ENCODE measurements around the gene MOXD1.
"Not testable (repeated sequence)": the region's sequence is repeated elsewhere in the genome, so short reads cannot be mapped to it uniquely, and the experiment has no call there.

Gene MOXD1

GRCh38 chr6:132351986-132352385, 49.3 kb downstream of the MOXD1 start:
- not testable (repeated sequence) for DNase-seq

DNA sequence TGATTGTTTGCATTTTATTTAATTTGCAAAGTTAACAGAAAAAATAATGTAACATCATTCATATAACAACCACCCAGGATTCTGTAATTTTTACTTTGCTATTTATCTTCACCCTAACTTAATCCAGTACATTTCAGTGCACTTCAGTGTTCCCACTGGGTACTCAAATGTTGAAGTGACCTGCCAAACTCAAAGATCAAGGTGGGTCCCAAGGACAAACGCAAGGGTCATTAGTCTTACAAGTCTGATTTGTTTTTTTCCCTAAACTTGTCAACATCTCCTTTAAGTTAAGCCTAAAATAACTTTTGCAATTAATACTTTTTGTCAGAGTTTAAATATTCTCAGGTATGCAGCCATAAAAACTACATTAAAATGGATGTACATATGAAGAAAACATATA, 53.0 kb downstream of the MOXD1 start:
- DNase-seq = no peak

DNA sequence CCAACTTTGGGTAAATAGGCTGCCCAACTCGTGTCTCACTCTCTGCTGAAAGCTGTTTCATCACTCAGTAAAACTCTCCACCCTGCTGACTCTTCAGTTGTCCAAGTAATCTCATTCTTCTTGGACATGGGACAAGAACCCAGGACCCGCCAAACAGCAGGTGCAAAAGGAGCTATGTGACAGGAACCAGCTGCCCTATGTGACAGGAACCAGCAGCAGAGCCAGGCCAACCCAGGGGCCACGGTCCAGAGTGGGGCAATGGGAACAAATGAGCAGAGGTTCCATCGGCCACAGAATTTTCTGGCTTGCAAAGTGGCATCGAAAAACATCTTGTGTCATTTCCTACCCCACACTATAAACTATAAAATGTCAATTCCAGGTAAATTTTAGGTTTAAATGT, 56.5 kb downstream of the MOXD1 start:
- DNase-seq = no peak

DNA sequence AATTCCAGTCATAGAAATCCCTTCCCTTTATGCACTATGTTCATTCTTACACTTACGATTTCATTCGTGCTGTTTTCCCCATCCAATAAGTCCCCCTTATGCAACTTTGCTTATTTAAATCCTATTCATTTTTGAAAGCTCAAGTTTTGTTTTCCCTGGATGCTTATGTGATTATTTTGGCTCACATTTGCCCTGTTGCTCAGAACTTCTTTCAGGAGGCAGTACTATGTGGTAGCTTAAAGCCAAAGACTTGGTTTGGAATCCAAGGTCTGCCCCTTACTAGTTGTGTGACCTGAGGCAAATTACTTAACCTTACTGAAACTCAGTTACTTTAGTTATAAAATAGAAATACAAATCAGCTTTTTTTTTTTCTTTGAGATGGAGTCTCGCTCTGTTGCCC, 59.6 kb downstream of the MOXD1 start:
- no peak for DNase-seq

GRCh38 chr6:132334521-132334885, 66.8 kb downstream of the MOXD1 start:
- no peak for DNase-seq

- DNase-seq = no peak
Measured at GRCh38 chr6:132333639-132334520, 67.4 kb downstream of the MOXD1 start.

GRCh38 chr6:132330759-132331158, 70.5 kb downstream of the MOXD1 start:
- no peak for DNase-seq

- no peak for DNase-seq
Measured at GRCh38 chr6:132322398-132322797, 78.9 kb downstream of the MOXD1 start.

- DNase-seq = no peak
Measured at GRCh38 chr6:132320007-132320406, 81.3 kb downstream of the MOXD1 start.

DNA sequence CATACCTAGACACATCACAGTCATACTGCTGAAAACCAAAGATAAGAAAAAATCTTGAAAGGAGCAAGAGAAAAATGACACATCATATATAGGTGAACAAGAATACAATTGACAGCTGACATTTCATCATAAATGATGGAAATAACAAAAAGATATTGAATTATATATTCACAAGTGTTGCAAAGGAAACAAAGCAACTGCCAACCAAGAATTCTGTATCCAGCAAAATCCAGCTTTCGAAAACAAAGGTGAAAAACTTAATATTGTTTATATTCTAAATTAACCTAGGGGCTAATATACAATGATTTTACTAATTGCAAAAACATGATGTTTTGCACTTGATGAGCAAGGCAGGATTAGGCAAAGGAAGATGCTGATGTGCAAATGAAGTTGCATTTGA, 84.3 kb downstream of the MOXD1 start:
- no peak for DNase-seq

- no peak for DNase-seq
Measured at GRCh38 chr6:132314432-132314831, 86.8 kb downstream of the MOXD1 start.

DNA sequence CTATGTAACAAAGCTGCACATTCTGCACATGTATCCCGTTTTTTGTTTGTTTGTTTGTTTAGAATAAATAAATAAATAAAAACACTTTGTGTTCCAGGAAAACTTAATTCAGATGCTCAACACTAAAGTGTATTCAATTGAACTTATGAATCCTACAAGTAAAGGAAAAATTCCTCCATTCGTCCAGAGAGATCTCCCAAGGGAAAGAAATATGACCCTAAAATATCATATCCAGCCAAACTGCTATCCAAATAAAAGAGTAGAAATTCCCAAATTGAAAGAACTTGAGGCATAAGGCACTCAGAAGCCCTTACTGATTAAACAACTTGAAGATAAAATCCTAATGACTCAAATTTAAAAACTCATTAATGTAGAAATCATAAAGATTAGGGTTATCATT, 90.4 kb downstream of the MOXD1 start:
- no peak for DNase-seq

GRCh38 chr6:132310151-132310550, 91.1 kb downstream of the MOXD1 start:
- DNase-seq = not testable (repeated sequence)

DNA sequence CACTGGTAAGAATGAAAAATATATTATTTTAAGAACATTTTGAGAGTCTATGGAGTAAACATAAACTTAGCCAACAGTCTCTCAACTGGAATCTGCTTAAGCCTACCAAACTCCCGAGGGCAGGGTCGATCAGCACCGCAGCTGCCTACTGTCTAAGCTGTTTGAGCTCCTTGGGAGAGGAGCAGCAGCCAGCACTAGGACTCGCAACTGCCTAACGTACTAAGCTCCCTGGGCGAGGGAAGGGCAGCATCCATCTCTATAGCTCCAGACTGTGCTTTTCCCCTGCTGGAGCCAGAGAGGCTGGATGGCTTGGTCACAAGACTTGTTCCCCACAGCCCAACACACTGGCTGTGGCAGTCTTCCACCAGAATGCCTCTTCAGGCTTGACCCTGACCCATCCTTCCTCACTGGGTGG, 96.4 kb downstream of the MOXD1 start:
- DNase-seq = no peak

- DNase-seq = no peak
Measured at GRCh38 chr6:132300323-132300949, 100.8 kb downstream of the MOXD1 start.

- DNase-seq = no peak
Measured at GRCh38 chr6:132298344-132298949, 102.8 kb downstream of the MOXD1 start.

DNA sequence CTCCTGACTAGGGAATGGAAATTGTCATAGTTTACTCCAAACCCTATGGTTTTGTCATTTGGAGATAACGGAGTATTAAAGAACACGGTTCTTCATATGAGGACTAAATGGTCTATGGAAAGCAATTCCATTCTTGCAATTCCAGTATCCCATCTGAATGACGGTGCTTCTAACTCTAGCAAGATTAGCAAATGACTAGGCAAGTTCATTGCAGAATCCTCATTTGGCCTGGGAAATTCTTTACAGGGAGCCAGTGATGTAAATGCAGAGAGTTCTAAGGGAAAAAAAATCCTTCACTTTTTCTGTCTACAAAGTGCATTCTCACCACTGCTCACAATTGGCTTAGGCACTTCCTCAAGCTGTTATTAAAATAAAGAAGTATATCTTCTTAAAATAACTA, 111.5 kb downstream of the MOXD1 start:
- no peak for DNase-seq

DNA sequence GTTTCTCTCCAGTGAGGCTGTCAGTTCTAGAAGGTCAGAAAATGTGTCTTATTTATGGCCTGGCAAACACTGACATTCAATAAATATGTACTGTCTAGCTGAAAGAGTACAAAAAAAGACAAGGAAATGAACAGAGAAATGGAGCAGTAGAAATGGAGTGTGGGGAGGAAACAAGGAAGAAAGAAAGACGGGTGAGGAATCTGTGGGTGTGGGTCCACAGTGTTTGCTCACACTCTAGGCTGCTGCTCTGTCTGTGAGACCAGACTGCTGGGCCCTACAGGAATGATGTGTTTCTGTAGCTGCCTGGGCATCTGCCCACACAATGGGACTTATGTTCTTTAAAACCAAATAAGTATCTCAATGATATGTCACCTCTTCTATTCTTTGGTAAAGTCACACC, 114.2 kb downstream of the MOXD1 start:
- no peak for DNase-seq

- DNase-seq = no peak
Measured at GRCh38 chr6:132286298-132287019, 114.8 kb downstream of the MOXD1 start.

DNA sequence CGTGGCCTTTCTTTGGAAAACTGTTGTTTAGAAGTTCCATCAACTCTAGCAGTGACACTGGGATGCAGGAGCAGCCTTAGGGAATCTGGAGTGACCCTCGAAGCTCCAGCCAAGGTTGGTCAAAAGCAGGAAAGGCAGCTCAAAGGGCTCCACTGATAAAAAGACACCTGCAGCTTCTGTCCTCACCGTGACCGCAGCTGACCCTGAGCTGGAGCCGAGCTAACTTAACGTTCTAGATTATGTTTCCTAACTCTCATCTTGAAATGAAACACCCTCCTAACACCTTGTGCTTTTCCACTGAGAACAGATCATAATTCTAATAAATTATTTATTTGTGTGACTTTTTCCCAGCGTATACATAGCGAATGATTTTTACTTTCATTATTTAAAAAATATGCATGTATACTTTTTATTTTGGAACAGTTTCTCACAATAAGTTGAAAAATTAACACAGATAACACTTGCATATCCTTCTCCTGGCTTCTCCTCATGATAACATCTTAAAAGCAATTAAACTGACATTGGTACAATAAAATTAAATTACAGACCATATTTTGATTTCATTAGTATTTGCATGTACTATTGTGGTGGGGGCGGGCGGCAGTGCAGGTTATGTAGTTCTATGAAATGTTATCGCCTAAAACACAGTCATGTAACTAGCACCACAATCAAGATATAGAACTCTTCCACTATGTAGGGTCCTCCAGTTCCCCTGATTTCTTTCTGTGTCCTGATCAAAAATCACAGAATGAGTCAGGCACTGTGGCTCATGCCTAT, 116.1 kb downstream of the MOXD1 start:
- DNase-seq = no peak

DNA sequence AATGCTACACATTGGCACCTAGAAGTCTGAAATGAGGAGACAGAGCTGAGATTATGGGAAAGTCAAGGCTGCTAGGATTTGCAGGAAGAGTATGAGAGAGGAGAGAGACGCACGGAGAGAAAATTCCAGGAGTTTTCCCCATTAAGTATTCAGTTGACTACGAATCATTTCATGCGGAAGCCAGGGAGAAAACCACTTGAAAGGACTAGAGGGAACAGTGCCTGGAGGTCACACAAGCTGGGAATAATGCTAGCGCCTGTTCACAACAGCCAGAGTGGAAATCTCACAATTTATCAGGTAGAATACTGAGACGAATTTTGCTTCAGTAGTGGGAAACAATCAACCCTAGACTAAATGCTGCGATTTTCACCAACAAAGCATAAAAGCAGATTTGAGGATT, 118.6 kb downstream of the MOXD1 start:
- DNase-seq = no peak

DNA sequence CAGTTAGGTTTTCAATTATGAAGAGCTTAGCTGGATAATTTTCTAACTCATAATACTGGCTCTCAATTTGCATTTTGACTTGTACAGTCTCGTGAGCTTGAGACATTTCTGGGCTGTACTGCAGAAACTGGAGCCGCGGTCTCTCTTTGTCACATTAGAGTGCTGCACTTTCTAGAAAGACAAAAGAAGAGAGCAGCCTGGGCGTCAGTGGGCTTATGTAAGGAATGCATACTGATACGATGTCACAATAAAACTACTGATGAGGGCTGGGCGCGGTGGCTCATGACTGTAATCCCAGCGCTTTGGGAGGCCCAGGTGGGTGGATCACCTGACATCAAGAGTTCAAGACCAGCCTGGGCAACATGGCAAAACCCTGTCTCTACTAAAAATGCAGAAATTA, 120.8 kb downstream of the MOXD1 start:
- DNase-seq = no peak

Data from activated gamma-delta T cell (primary cell).